Peyer's patch (tissue), 4 donors: ENCODE measurements around the gene PRKCA. TPM values are rescaled to one million over a fixed set of nuclear protein-coding genes. Genes with fewer than 3 reads are reported as not detected.

Source experiments
- DNase-seq, 3 donors: peaks; one replicate each; pipeline ENCODE4 v3.0.0-alpha.2; 2017 to 2019
- H3K27ac ChIP-seq, 4 donors: fragments of 200-600 bp; sonication (generic); one replicate each; pipeline ENCODE4 v1.5.1; 2016 to 2019
- H3K27me3 ChIP-seq, 2 donors: fragments of 200-600 bp; sonication (generic); one replicate each; pipeline ENCODE4 v1.5.1; 2019
- H3K36me3 ChIP-seq, 3 donors: fragments of 200-600 bp; sonication (generic); one replicate each; pipeline ENCODE4 v1.5.1; 2016 to 2019
- H3K4me1 ChIP-seq, 4 donors: fragments of 200-600 bp; sonication (generic); one replicate each; pipeline ENCODE4 v1.5.1; 2016 to 2019
- H3K4me3 ChIP-seq, 4 donors: fragments of 200-600 bp; sonication (generic); 1 replicate in 3 of 4; 2 replicates in 1 of 4; pipeline ENCODE4 v1.5.1; 2016 to 2019; ENCODE audit warnings: mild to moderate bottlenecking in 1 of 4
- H3K9me3 ChIP-seq, 4 donors: fragments of 200-600 bp; sonication (generic); one replicate each; pipeline ENCODE4 v1.5.1; 2016 to 2019; ENCODE audit warnings: mild to moderate bottlenecking in 1 of 4
- POLR2A ChIP-seq, 2 donors: fragments of 450-650 bp; IDR thresholded peaks; one replicate each; pipeline ENCODE4 v1.5.1; 2017; ENCODE audit warnings: antibody characterized with exemption in 2 of 2, mild to moderate bottlenecking in 2 of 2, moderate library complexity in 2 of 2
- total RNA-seq, 4 donors: library from RNA; depleted of rRNA; stranded (reverse); fragments of >200 nt; gene quantifications; one replicate each; pipeline ENCODE4 v1.1.0, GENCODE V29; 2016
- TF ChIP-seq, protein P1 (sequence below), 6 experiments: fragments of 450-650 bp in 4 of 6; fragments of 200-600 bp in 2 of 6; sonication (generic) in 1 of 6; IDR thresholded peaks; one replicate each; pipeline ENCODE4 v1.5.1; 2017 to 2019; ENCODE audit warnings: antibody characterized with exemption in 6 of 6, mild to moderate bottlenecking in 3 of 6, moderate library complexity in 1 of 6

Gene PRKCA
- total RNA-seq, 4 donors from 2014 or later, result 32.2 to 47.0 (median 43.5) TPM

DNA sequence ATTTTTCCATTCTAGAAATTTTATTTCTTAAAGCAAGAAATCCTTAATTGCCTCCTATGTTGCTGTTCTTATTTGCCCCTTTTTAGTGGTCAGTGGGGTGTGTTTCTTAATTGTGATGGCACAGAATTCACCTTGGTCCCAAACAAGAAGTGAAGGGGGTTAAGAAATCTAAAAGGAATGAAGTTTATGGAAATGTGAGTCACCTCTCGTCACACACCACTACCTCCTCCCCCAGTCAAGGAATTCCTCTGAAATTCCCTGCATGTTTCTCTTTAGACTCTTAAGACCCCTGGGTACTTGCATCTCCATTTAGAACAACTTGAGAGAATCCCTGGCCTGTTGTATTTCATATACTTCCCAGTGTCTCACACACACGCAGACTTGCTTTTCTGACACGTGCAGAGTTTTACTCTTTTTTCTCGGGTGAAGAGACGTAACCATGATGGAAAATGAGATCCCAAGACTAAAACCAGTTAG, 247.4 kb downstream of the PRKCA start:
- H3K36me3 ChIP-seq, result no peaks in the 10 kb centered on the region
- H3K27ac ChIP-seq, result no peak overlapping the region
- no peaks in the 10 kb centered on the region for H3K9me3 ChIP-seq
- no peaks in the 10 kb centered on the region for H3K27me3 ChIP-seq
- peaks cover 0 to 12% (median 0%) of the 10 kb centered on the region in 4 donors for H3K4me1 ChIP-seq
- no peak for DNase-seq
- TF ChIP-seq, protein P1, sequence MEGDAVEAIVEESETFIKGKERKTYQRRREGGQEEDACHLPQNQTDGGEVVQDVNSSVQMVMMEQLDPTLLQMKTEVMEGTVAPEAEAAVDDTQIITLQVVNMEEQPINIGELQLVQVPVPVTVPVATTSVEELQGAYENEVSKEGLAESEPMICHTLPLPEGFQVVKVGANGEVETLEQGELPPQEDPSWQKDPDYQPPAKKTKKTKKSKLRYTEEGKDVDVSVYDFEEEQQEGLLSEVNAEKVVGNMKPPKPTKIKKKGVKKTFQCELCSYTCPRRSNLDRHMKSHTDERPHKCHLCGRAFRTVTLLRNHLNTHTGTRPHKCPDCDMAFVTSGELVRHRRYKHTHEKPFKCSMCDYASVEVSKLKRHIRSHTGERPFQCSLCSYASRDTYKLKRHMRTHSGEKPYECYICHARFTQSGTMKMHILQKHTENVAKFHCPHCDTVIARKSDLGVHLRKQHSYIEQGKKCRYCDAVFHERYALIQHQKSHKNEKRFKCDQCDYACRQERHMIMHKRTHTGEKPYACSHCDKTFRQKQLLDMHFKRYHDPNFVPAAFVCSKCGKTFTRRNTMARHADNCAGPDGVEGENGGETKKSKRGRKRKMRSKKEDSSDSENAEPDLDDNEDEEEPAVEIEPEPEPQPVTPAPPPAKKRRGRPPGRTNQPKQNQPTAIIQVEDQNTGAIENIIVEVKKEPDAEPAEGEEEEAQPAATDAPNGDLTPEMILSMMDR (IDR thresholded peaks at IDR 0.05), result no peak
- TF ChIP-seq POLR2A (IDR thresholded peaks at IDR 0.05), result no peak
- H3K4me3 ChIP-seq, result no peak overlapping the region

DNA sequence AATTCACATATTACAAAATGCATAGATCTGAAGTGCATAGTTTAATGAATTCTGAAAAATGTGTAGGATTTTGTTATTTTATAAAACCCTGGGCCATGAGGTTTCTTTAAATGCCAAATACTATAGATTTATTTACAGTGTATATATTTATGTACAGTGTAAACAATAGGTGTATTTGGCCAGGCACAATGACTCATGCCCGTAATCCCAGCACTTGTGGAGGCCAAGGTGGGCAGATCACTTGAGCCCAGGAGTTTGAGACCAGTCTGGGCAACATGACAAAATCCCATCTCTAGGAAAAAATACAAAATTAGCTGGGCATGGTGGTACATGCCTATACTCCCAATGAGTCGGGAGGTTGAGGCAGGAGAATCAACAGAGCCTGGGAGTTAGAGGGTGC, 249.4 kb downstream of the PRKCA start:
- H3K9me3 ChIP-seq, result no peaks in the 10 kb centered on the region
- no peak for TF ChIP-seq POLR2A (IDR thresholded peaks at IDR 0.05)
- TF ChIP-seq, protein P1 (IDR thresholded peaks at IDR 0.05), result no peak
- H3K4me3 ChIP-seq, result no peak overlapping the region
- H3K27me3 ChIP-seq, result no peaks in the 10 kb centered on the region
- no peak for DNase-seq
- no peaks in the 10 kb centered on the region for H3K36me3 ChIP-seq
- H3K4me1 ChIP-seq, result peaks cover 0 to 12% (median 0%) of the 10 kb centered on the region in 4 donors
- H3K27ac ChIP-seq, result no peak overlapping the region

DNA sequence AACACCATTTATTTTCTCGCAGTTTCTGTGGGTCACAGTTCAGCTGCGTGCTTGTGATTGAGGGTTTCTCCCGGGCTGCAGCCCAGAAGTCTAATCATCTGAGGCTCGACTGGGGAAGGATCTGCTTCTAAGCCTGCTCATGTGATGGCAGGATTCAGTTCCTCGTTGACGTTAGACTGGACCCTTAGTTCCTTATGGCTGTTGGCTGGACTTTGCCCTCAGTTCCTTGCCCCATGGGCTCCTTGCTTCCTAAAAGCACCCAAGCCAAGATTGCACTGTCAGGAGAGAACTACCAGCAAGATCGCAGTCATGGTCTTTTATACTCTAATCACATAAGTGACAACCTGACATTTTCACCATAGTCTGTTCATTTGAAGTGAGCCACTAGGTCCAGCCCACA, 250.0 kb downstream of the PRKCA start:
- Histone ChIP-seq H3K27me3 (no peaks in the 10 kb centered on the region), H3K4me1 (peaks cover 0 to 12% (median 0%) of the 10 kb centered on the region in 4 donors), H3K4me3 (no peak overlapping the region), H3K9me3 (no peaks in the 10 kb centered on the region), H3K27ac (no peak overlapping the region), H3K36me3 (no peaks in the 10 kb centered on the region)
- TF ChIP-seq, protein P1 (IDR thresholded peaks at IDR 0.05), result no peak
- TF ChIP-seq POLR2A (IDR thresholded peaks at IDR 0.05), result no peak
- DNase-seq, result no peak

DNA sequence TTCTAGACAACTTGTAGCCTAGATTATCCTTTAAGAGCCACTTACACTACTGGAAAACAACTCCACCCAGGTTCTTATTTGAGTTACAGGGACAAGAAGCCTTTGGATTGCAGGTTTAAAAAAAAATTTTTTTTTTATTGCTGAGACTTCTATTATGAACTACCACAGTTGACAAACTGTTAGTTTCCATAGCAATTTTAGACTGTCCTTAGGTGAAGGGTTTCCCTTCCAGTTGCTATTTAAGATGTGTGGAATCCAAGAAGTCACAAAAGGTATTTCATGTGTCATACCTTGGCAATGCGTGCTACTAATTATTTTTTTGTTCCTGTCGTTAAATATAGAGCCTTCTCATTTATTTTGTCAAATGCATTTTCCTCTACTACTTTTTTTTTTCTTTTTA, 253.2 kb downstream of the PRKCA start:
- Histone ChIP-seq H3K27ac (no peak overlapping the region), H3K4me1 (no peaks in the 10 kb centered on the region), H3K9me3 (no peaks in the 10 kb centered on the region), H3K4me3 (no peak overlapping the region), H3K36me3 (no peaks in the 10 kb centered on the region), H3K27me3 (no peaks in the 10 kb centered on the region)
- no peak for TF ChIP-seq POLR2A (IDR thresholded peaks at IDR 0.05)
- TF ChIP-seq, protein P1 (IDR thresholded peaks at IDR 0.05), result no peak
- DNase-seq, result no peak

DNA sequence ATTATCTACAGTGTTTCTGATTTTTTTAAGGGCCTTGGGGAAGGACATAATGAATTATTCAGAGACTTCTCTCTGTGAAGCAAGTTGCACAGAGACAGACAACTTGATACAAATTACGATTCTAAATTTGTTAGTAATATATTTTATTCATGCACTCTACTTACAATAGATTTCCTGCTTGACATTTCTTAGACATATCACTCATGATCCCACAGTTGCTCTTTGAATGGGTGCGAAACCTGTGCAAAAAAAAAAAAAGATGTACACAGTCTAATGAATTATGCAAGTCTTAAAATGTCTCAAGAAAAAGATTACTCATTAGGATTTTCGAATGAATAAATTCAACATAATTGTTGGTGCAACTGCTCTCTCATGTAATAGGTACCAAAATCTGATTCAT, 254.8 kb downstream of the PRKCA start:
- no peak for TF ChIP-seq POLR2A (IDR thresholded peaks at IDR 0.05)
- TF ChIP-seq, protein P1 (IDR thresholded peaks at IDR 0.05), result no peak
- H3K4me3 ChIP-seq, result no peak overlapping the region
- no peaks in the 10 kb centered on the region for H3K4me1 ChIP-seq
- no peaks in the 10 kb centered on the region for H3K36me3 ChIP-seq
- no peaks in the 10 kb centered on the region for H3K9me3 ChIP-seq
- H3K27ac ChIP-seq, result no peak overlapping the region
- no peaks in the 10 kb centered on the region for H3K27me3 ChIP-seq
- DNase-seq, result no peak

DNA sequence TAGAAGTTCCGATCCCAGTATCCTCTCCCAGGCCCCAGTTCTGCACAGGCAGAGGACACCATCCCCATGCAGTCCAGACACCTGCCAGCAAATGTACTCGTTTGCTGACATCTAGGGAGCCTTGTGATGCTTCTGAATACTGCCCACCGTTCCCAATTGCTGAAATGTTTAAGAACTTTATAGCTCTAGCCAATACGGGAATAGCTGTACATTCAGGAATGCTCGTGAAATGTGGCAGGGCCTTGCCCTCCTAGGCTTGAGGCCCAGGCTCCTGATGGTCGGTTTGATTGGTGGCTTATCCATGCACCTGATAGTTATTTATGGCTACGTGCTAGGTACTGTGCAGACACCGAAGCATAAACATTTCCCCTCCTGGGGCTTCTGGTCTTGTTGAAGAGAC, 255.5 kb downstream of the PRKCA start:
- H3K27me3 ChIP-seq, result no peaks in the 10 kb centered on the region
- no peak overlapping the region for H3K4me3 ChIP-seq
- DNase-seq, result no peak
- H3K27ac ChIP-seq, result no peak overlapping the region
- no peaks in the 10 kb centered on the region for H3K36me3 ChIP-seq
- no peaks in the 10 kb centered on the region for H3K4me1 ChIP-seq
- TF ChIP-seq, protein P1 (IDR thresholded peaks at IDR 0.05), result no peak
- TF ChIP-seq POLR2A (IDR thresholded peaks at IDR 0.05), result no peak
- no peaks in the 10 kb centered on the region for H3K9me3 ChIP-seq
